Sigmoid colon (tissue), 4 donors: ENCODE measurements around the gene ZSWIM9.

Experiments used
- CTCF ChIP-seq, 4 experiments: fragments of 450-650 bp in 3 of 4; fragments of 200-600 bp in 1 of 4; IDR thresholded peaks; one replicate each; pipeline ENCODE4 v1.5.1; 2016 to 2019; ENCODE audit warnings: antibody characterized with exemption in 4 of 4, mild to moderate bottlenecking in 3 of 4, moderate library complexity in 2 of 4
- EP300 ChIP-seq, 4 donors: sonication (generic); formaldehyde crosslinking; IDR thresholded peaks; one replicate each; pipeline ENCODE4 v1.6.1; 2017; ENCODE audit warnings: antibody characterized with exemption in 4 of 4
- POLR2A ChIP-seq, 2 donors: fragments of 450-650 bp; IDR thresholded peaks; one replicate each; pipeline ENCODE4 v1.6.1; 2016; ENCODE audit warnings: antibody characterized with exemption in 2 of 2, mild to moderate bottlenecking in 2 of 2, moderate library complexity in 2 of 2
- POLR2AphosphoS5 ChIP-seq, 4 donors: sonication (generic); formaldehyde crosslinking; IDR thresholded peaks; one replicate each; pipeline ENCODE4 v1.6.1; 2017; ENCODE audit warnings: antibody characterized with exemption in 4 of 4

DNA sequence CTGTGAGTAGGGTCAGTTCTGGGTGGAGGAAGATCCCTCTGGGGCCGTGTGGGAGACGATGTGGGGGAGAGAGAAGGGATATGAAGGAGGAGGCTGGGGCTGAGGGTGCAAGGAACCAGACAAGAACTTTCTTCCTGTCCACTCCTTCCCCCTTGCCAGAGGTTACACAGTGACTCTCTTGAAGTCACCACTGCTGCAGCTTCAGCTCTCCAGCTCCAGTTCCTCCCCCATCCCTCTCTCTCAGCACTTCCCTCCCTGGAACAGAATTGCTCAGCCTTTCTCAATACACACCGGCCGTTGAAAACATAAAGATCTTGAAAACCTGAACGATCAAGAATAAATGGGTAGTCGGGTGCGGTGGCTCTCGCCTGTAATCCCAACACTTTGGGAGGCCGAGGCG, 5.1 kb downstream of the ZSWIM9 start:
- no peak for TF ChIP-seq EP300 (IDR thresholded peaks at IDR 0.05)
- TF ChIP-seq CTCF (IDR thresholded peaks at IDR 0.05), result no peak
- no peak for TF ChIP-seq POLR2AphosphoS5 (IDR thresholded peaks at IDR 0.05)
- TF ChIP-seq POLR2A (IDR thresholded peaks at IDR 0.05), result no peak
